Measurements from ENCODE around the gene RNASE12. TPM values are rescaled to one million over a fixed set of nuclear protein-coding genes. Genes with fewer than 3 reads are reported as not detected.
A peak's percentile ranks its signal among the peaks of the same experiment; 100 is the strongest.

RNASE12 gene
- total and polyA plus RNA-seq, 9 of the 15 experiments (the other 6 are each of a cell fraction or from before 2014, with no cell fraction given): 0.24 TPM; not detected in 8

DNA sequence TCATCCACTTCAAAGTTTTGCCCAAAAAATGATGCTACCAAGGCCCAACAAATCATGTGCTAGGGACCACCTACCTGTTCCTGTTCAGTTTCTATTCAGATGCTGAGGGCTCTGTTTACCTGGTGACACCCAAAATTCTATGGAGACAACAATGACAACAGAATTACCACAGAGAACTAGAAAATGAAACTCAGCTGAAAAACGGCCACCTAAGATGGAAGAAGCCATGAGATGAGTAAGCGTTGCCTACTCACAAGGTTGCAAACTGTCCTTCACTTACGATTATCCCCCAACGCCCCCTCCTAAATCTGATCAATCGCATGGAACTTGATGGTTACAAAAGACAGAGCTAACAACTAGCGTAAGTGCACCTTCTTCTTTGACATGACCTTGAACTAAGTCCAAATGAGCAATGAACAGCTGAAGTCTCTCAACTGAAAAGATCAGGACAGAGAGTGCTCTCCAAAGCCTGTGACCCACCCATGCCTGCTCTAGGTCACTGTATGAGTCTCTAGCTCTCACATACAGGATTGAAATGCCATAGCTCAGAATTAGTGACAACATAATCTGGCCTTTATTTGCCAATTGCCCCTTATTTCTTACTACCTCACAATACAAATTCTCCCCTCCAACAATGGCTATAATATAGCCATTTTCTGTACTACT, 3.6 kb downstream of the RNASE12 start, which contains the start of gene RNASE11:
Gene RNASE11, minus strand, starts transcription at position 513 of the 666 bp plus-strand sequence.
- Histone ChIP-seq H3K4me1 (replicated peaks in 1 of 2; ENCODE audit: control insufficient read depth in 2 of 2, insufficient read depth in 2 of 2, low read length in 2 of 2) (peaks cover 4 to 26% of the 10 kb centered on the region in 2 experiments), H3K9ac (ENCODE audit: insufficient read depth in 1 of 2, low read depth in 2 of 2, low read length in 2 of 2) (no peak within 1 kb of the TSS), H3K79me2 (ENCODE audit: control insufficient read depth, insufficient read depth, low read length) (no peaks in the 10 kb centered on the region), H3K4me2 (ENCODE audit: insufficient read depth, low read length) (no peak within 1 kb of the TSS), H3K36me3 (ENCODE audit: control insufficient read depth, insufficient read depth, low read length) (no peaks in the 10 kb centered on the region), H3K27ac (ENCODE audit: extremely low read depth, low read depth, low read length) (no peak within 1 kb of the TSS), H2AFZ (ENCODE audit: low read depth, low read length) (peak within 1 kb of the TSS; percentile 66; the same call in 1 of the 2 replicates), H3K9me1 (ENCODE audit: control insufficient read depth, insufficient read depth, low read length) (no peaks in the 10 kb centered on the region), H3K27me3 (ENCODE audit: control insufficient read depth in 2 of 2, insufficient read depth in 2 of 2, low read length in 2 of 2) (no peaks in the 10 kb centered on the region), H3K9me3 (replicated peaks; ENCODE audit: control insufficient read depth, insufficient read depth, low read depth, low read length) (no peaks in the 10 kb centered on the region), H4K20me1 (replicated peaks; ENCODE audit: control insufficient read depth, insufficient read depth, low read length) (no peaks in the 10 kb centered on the region), H3K4me3 (no peak within 1 kb of the TSS)
- ATAC-seq (no peak), FAIRE-seq (no peak), DNase-seq (ENCODE audit: extremely low read depth in 1 of 4, low spot score in 3 of 4) (no peak)
- CTCF ChIA-PET (ENCODE audit: low intra/inter-chr PET ratio): no interaction called here
- in situ Hi-C loops (cut with MboI): no loop called here
- BruUV-seq (replicated peaks): no TSS peak
- intact Hi-C loops (cut with micrococcal nuclease): no loop called here
- POLR2A ChIA-PET: interaction anchor here (0.7 to 2.1 kb wide), 4 partner anchors 9 to 132 kb away, joined by 3 to 5 read pairs (median 4); no protein-coding TSS in a partner anchor
- 66% methylated on average over 6 of the region's 6 CpGs for WGBS (ENCODE audit: insufficient coverage, low coverage, missing lambda C conversion rate)
- no peak for TF ChIP-seq ZBTB43 (CRISPR knock-in tag; IDR thresholded peaks at IDR 0.05)
- TF ChIP-seq ETS1 (conservative IDR thresholded peaks at IDR 0.05; ENCODE audit: control insufficient read depth, low read depth, low read length): no peak
- no peak for TF ChIP-seq RAD51 (IDR thresholded peaks at IDR 0.05; ENCODE audit: borderline replicate concordance, low read depth)
- TF ChIP-seq SMARCC2 (IDR thresholded peaks at IDR 0.05; ENCODE audit: low read depth): no peak
- TF ChIP-seq ZNF239 (CRISPR knock-in tag; IDR thresholded peaks at IDR 0.05): no peak
- TF ChIP-seq DPF2 (IDR thresholded peaks at IDR 0.05): no peak
- TF ChIP-seq JUNB (CRISPR knock-in tag; conservative IDR thresholded peaks at IDR 0.05): no peak

All from K562 (cell line).